GM23248 (cell line): Measurements from ENCODE around the gene STT3B. TPM values are rescaled to one million over a fixed set of nuclear protein-coding genes. Genes with fewer than 3 reads are reported as not detected.
A peak's percentile ranks its signal among the peaks of the same experiment; 100 is the strongest.

Source experiments
- DNase-seq: peaks from one replicate; pipeline ENCODE4 v3.0.0-alpha.2; 2015
- H2AFZ ChIP-seq: fragments of 200-600 bp; sonication (generic); 2 replicates; pipeline ENCODE4 v1.6.1; 2016; ENCODE audit warnings: antibody characterized with exemption
- H3F3A ChIP-seq: fragments of 200-600 bp; sonication (generic); 2 replicates; pipeline ENCODE4 v1.6.1; 2016; ENCODE audit warnings: mild to moderate bottlenecking, antibody characterized with exemption, mixed run types; ENCODE audit not compliant: insufficient read depth
- H3K27ac ChIP-seq: fragments of 200-600 bp; sonication (generic); 2 replicates; pipeline ENCODE4 v1.5.1; 2016; ENCODE audit warnings: mild to moderate bottlenecking
- H3K27me3 ChIP-seq: fragments of 200-600 bp; sonication (generic); replicated peaks from 2 replicates; pipeline ENCODE4 v1.6.1; 2016; ENCODE audit warnings: mild to moderate bottlenecking; ENCODE audit not compliant: insufficient read depth
- H3K36me3 ChIP-seq: fragments of 200-600 bp; sonication (generic); 2 replicates; pipeline ENCODE4 v1.6.1; 2016; ENCODE audit warnings: low read depth, mild to moderate bottlenecking
- H3K4me1 ChIP-seq: fragments of 200-600 bp; sonication (generic); 2 replicates; pipeline ENCODE4 v1.6.1; 2016; ENCODE audit warnings: mild to moderate bottlenecking; ENCODE audit not compliant: insufficient read depth
- H3K4me2 ChIP-seq: fragments of 200-600 bp; sonication (generic); one replicate; pipeline ENCODE4 v1.6.1; 2016; ENCODE audit warnings: mild to moderate bottlenecking; ENCODE audit not compliant: unreplicated experiment
- H3K4me3 ChIP-seq: fragments of 200-600 bp; sonication (generic); 2 replicates; pipeline ENCODE4 v1.5.1; 2016; ENCODE audit warnings: mild to moderate bottlenecking
- H3K79me2 ChIP-seq: fragments of 200-600 bp; sonication (generic); 2 replicates; pipeline ENCODE4 v1.6.1; 2016; ENCODE audit warnings: mild to moderate bottlenecking; ENCODE audit not compliant: insufficient read depth
- H3K9ac ChIP-seq: fragments of 200-600 bp; sonication (generic); 2 replicates; pipeline ENCODE4 v1.6.1; 2016; ENCODE audit warnings: mild to moderate bottlenecking
- H3K9me2 ChIP-seq: fragments of 200-600 bp; sonication (generic); 2 replicates; pipeline ENCODE4 v1.6.1; 2016; ENCODE audit warnings: mixed run types, mild to moderate bottlenecking, moderate library complexity; ENCODE audit not compliant: insufficient read depth
- H3K9me3 ChIP-seq: fragments of 200-600 bp; sonication (generic); one replicate; pipeline ENCODE4 v1.6.1; 2017; ENCODE audit warnings: low read depth
- H4K20me1 ChIP-seq: fragments of 200-600 bp; sonication (generic); 2 replicates; pipeline ENCODE4 v1.6.0; 2016; ENCODE audit not compliant: insufficient read depth
- EZH2 ChIP-seq: fragments of 200-600 bp; sonication (generic); IDR thresholded peaks from 2 replicates; pipeline ENCODE4 v1.6.1; 2018; ENCODE audit warnings: antibody characterized with exemption, mild to moderate bottlenecking; ENCODE audit not compliant: insufficient read depth, poor library complexity, severe bottlenecking
- EZH2phosphoT487 ChIP-seq: fragments of 200-600 bp; sonication (generic); IDR thresholded peaks from 2 replicates; pipeline ENCODE4 v1.6.1; 2018; ENCODE audit warnings: antibody characterized with exemption, moderate library complexity, mild to moderate bottlenecking, low read depth; ENCODE audit not compliant: insufficient read depth
- WGBS, 2 experiments: methylation state at CpG; one replicate each; pipeline ENCODE4 v1.1.6; 2015 to 2017; ENCODE audit warnings: low lambda C conversion rate in 2 of 2, low coverage in 1 of 2; ENCODE audit errors: missing lambda C conversion rate in 2 of 2; 5-methylcytosine and 5-hydroxymethylcytosine counted together
- in situ Hi-C: fragments of 300-500 bp; cut with MboI; formaldehyde crosslinking; loops from 2 replicates; pipeline ENCODE4 v1.15.0; 2020
- polyA plus RNA-seq: library from polyadenylated mRNA; unstranded; fragments of >200 nt; fragmentation: Nextera tagmentation; extraction: Ambion mirVana; gene quantifications from 2 replicates; pipeline ENCODE4 v1.2.1, GENCODE V29; 2016
- total RNA-seq: library from RNA; depleted of rRNA; stranded (reverse); fragments of >200 nt; shearing (Covaris generic); gene quantifications from 2 replicates; pipeline ENCODE4 v1.2.3, GENCODE V29; 2014

The STT3B gene
- total and polyA plus RNA-seq, 2 experiments from 2014 or later: 81.5 to 174 TPM

DNA sequence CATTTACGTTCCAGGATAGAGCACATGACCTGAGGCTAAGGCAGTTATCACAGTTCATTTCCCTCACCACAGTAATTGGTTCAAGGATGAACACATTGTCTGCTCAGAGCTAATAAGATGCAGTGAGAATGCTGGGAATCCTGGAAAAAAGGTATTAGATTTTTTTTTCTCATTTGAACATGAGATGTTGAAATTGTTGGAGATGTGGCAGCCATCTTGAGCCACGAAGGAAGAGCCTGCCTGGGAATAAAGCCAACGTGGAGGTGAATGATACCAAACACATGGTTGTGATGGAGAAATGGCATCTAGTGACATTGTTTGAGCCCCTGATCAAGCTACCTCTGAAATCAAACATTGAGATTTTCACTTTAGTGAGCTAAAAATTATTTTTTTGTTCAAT lies 16.0 kb upstream of the STT3B start:
- TF ChIP-seq EZH2phosphoT487: no peak
- TF ChIP-seq EZH2: no peak
- 35 to 42% methylated on average over 3 of the region's 3 CpGs for WGBS, 2 experiments
- Histone ChIP-seq H2AFZ (no peak overlapping the region), H3K27me3 (no peaks in the 10 kb centered on the region), H4K20me1 (no peaks in the 10 kb centered on the region), H3K4me3 (no peak overlapping the region), H3K4me2 (no peak overlapping the region), H3K9ac (no peak overlapping the region), H3K27ac (no peak overlapping the region), H3K79me2 (no peaks in the 10 kb centered on the region), H3K36me3 (no peaks in the 10 kb centered on the region), H3K9me3 (no peaks in the 10 kb centered on the region), H3F3A (no peaks in the 10 kb centered on the region), H3K9me2 (no peaks in the 10 kb centered on the region), H3K4me1 (no peaks in the 10 kb centered on the region)
- in situ Hi-C loops: no loop called here
- no peak for DNase-seq

DNA sequence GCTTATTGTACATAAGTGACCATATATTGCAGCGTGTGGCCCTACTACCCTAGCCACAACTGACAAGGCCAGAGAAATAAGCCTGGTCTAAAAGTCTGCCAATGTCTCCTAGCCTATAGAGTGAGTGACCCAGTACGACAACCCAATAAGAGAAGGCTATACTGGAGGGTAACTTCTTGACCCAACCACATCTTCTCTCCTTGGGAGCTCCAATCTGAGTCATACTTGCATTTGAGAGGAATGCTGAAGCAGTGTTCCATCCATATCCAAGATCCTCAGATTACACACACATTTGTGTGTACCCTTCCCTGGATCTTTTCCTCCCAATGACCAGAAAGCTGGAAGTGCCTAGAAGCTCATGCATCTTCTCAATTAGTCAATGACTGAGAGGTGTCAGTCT lies 11.3 kb upstream of the STT3B start:
- H3K79me2 ChIP-seq: no peaks in the 10 kb centered on the region
- no peaks in the 10 kb centered on the region for H3F3A ChIP-seq
- H3K9me3 ChIP-seq: no peaks in the 10 kb centered on the region
- no peaks in the 10 kb centered on the region for H3K36me3 ChIP-seq
- H3K4me3 ChIP-seq: no peak overlapping the region
- H3K4me2 ChIP-seq: no peak overlapping the region
- H3K4me1 ChIP-seq: no peaks in the 10 kb centered on the region
- no peaks in the 10 kb centered on the region for H4K20me1 ChIP-seq
- no peak for DNase-seq
- no peak overlapping the region; the same call in 1 of the 2 replicates for H2AFZ ChIP-seq
- TF ChIP-seq EZH2 (no peak), EZH2phosphoT487 (no peak)
- in situ Hi-C loops: no loop called here
- H3K9ac ChIP-seq: no peak overlapping the region
- H3K27me3 ChIP-seq: no peaks in the 10 kb centered on the region
- no peaks in the 10 kb centered on the region for H3K9me2 ChIP-seq
- H3K27ac ChIP-seq: no peak overlapping the region
- WGBS, 2 experiments: 70 to 84% methylated on average over 2 of the region's 2 CpGs

DNA sequence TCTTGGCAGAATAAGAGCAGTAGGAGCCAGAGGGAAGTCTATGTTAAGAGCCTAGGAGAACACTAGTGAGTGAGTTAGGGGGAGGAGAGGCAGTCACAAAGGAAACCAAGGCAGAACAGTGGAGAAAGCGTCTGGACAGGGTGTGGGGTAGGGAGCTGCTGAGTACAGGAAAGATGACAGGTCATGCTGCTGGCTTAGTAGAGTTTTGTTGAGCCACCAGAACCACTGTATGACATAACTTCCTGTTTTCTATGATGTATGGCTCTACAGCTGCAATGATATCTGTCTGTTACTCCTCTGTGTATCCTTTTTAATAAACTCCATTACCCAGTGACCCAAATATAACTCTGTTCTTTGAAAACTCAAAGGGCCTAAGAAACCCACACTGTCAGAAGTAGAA lies 10.6 kb upstream of the STT3B start:
- Histone ChIP-seq H3K4me1 (no peaks in the 10 kb centered on the region), H3K4me2 (no peak overlapping the region), H3K4me3 (no peak overlapping the region), H3K27me3 (no peaks in the 10 kb centered on the region), H4K20me1 (no peaks in the 10 kb centered on the region), H3K9me3 (no peaks in the 10 kb centered on the region), H3K36me3 (no peaks in the 10 kb centered on the region), H3K9me2 (no peaks in the 10 kb centered on the region), H2AFZ (peak overlapping the region; percentile 8; the same call in 1 of the 2 replicates), H3K9ac (no peak overlapping the region), H3K79me2 (no peaks in the 10 kb centered on the region), H3K27ac (no peak overlapping the region), H3F3A (no peaks in the 10 kb centered on the region)
- in situ Hi-C loops: no loop called here
- TF ChIP-seq EZH2: no peak
- no peak for TF ChIP-seq EZH2phosphoT487
- DNase-seq: no peak
- WGBS, 2 experiments: 11 to 14% methylated on average over 1 of the region's 1 CpG

DNA sequence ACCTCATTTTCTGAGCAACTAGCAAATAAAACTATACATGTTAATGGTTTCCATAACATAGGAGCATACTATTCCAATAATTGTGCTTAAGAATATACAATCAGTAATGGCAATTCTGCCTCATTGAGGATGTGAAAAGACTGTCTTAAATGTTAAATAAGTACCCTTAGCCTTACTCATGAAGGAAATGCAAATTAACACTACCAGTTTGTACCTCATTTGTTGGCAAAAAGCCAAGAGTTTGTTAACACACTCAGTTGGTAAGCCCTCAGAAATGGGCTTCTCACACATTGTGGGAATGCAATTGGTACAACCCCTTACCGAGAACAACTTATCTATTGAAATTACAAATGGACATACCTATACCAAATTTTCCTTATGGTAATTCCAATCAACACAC lies 9.2 kb upstream of the STT3B start:
- no peak overlapping the region for H3K4me2 ChIP-seq

DNA sequence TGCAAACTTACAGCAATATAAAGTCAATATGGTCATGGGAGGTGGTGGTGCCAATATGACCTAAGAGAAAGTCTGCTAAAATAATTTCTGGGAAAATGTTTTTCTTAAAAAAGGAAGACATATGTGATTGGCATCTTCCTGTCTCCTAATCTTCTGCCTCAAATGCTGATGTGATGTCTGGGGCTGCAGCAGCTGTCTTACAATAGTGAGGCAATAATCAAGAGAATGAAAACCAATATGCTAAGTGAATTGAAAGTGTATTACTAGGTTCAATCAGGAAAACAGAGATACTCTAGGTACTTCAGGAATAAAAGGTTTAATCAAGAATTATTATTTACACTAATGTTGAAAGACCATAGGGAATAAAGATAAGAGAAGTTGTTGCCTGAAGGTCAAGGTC lies 7.2 kb upstream of the STT3B start:
- Histone ChIP-seq H3K36me3 (no peaks in the 10 kb centered on the region), H3K4me3 (no peak overlapping the region), H2AFZ (no peak overlapping the region), H3K9ac (no peak overlapping the region), H3K4me1 (0 out of 2 replicates have a peak, but pooled peaks cover under 1% of the 10 kb centered on the region), H3F3A (no peaks in the 10 kb centered on the region), H3K79me2 (no peaks in the 10 kb centered on the region), H3K27me3 (no peaks in the 10 kb centered on the region), H4K20me1 (no peaks in the 10 kb centered on the region), H3K9me2 (no peaks in the 10 kb centered on the region), H3K27ac (no peak overlapping the region), H3K9me3 (no peaks in the 10 kb centered on the region), H3K4me2 (no peak overlapping the region)
- in situ Hi-C loops: no loop called here
- no peak for DNase-seq
- TF ChIP-seq EZH2 (no peak), EZH2phosphoT487 (no peak)

More for the DNA sequence above, 9.2 kb upstream of the STT3B start:
- no peak overlapping the region for H3K4me3 ChIP-seq
- no peaks in the 10 kb centered on the region for H4K20me1 ChIP-seq
- H3K27me3 ChIP-seq: no peaks in the 10 kb centered on the region
- no peaks in the 10 kb centered on the region for H3K36me3 ChIP-seq
- no peak for TF ChIP-seq EZH2phosphoT487
- no peak for TF ChIP-seq EZH2
- H3F3A ChIP-seq: no peaks in the 10 kb centered on the region
- H2AFZ ChIP-seq: no peak overlapping the region
- in situ Hi-C loops: no loop called here
- no peak for DNase-seq
- no peaks in the 10 kb centered on the region for H3K9me3 ChIP-seq
- H3K27ac ChIP-seq: no peak overlapping the region
- H3K9me2 ChIP-seq: no peaks in the 10 kb centered on the region
- WGBS, 2 experiments: 37 to 50% methylated on average over 1 of the region's 1 CpG
- no peaks in the 10 kb centered on the region for H3K4me1 ChIP-seq
- H3K79me2 ChIP-seq: no peaks in the 10 kb centered on the region
- no peak overlapping the region for H3K9ac ChIP-seq
